ENCODE results near the gene NDUFA7. TPM values are rescaled to one million over a fixed set of nuclear protein-coding genes. Genes with fewer than 3 reads are reported as not detected.

The NDUFA7 gene
- total RNA-seq, 4 donors from 2014 or later = 4.5 to 22.1 (median 16.0) TPM

- 70 to 75% methylated on average over 15 to 16 of the region's 16 CpGs for WGBS, 2 donors
- H3K4me3 ChIP-seq = no peak overlapping the region
- peaks cover 0 to 35% (median 17%) of the 10 kb centered on the region in 4 donors for H3K4me1 ChIP-seq
- peaks cover 0 to 78% (median 17%) of the 10 kb centered on the region in 3 donors for H3K36me3 ChIP-seq
- TF ChIP-seq POLR2A (IDR thresholded peaks at IDR 0.05) (no peak), EP300 (IDR thresholded peaks at IDR 0.05) (no peak)
- TF ChIP-seq, protein P1, sequence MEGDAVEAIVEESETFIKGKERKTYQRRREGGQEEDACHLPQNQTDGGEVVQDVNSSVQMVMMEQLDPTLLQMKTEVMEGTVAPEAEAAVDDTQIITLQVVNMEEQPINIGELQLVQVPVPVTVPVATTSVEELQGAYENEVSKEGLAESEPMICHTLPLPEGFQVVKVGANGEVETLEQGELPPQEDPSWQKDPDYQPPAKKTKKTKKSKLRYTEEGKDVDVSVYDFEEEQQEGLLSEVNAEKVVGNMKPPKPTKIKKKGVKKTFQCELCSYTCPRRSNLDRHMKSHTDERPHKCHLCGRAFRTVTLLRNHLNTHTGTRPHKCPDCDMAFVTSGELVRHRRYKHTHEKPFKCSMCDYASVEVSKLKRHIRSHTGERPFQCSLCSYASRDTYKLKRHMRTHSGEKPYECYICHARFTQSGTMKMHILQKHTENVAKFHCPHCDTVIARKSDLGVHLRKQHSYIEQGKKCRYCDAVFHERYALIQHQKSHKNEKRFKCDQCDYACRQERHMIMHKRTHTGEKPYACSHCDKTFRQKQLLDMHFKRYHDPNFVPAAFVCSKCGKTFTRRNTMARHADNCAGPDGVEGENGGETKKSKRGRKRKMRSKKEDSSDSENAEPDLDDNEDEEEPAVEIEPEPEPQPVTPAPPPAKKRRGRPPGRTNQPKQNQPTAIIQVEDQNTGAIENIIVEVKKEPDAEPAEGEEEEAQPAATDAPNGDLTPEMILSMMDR (IDR thresholded peaks at IDR 0.05) = no peak
- no peaks in the 10 kb centered on the region for H3K27me3 ChIP-seq
- H3K9me3 ChIP-seq = no peaks in the 10 kb centered on the region
- DNase-seq (ENCODE audit: low spot score in 2 of 2) = no peak
- peak overlapping the region in 1 of 4 donors; percentile 59 for H3K27ac ChIP-seq
Observed at GRCh38 chr19:8311461-8312260, 9.5 kb downstream of the NDUFA7 start.

GRCh38 chr19:8310342-8311055 is 10.7 kb downstream of the NDUFA7 start:
- no peak for TF ChIP-seq EP300 (IDR thresholded peaks at IDR 0.05)
- TF ChIP-seq, protein P1 (IDR thresholded peaks at IDR 0.05) = no peak
- no peak for TF ChIP-seq POLR2A (IDR thresholded peaks at IDR 0.05)
- peaks cover 0 to 66% (median 16%) of the 10 kb centered on the region in 3 donors for H3K36me3 ChIP-seq
- WGBS, 2 donors = 92 to 95% methylated on average over 16 to 17 of the region's 17 CpGs
- H3K4me3 ChIP-seq = no peak overlapping the region
- no peak for DNase-seq (ENCODE audit: low spot score in 2 of 2)
- no peaks in the 10 kb centered on the region for H3K27me3 ChIP-seq
- no peak overlapping the region for H3K27ac ChIP-seq
- H3K9me3 ChIP-seq = no peaks in the 10 kb centered on the region
- peaks cover 0 to 40% (median 17%) of the 10 kb centered on the region in 4 donors for H3K4me1 ChIP-seq

GRCh38 chr19:8308891-8309291 is 12.3 kb downstream of the NDUFA7 start:
- H3K4me1 ChIP-seq = peaks cover 0 to 40% (median 17%) of the 10 kb centered on the region in 4 donors
- 55 to 70% methylated on average over 17 of the region's 17 CpGs for WGBS, 2 donors

GRCh38 chr19:8307965-8308866 is 13.0 kb downstream of the NDUFA7 start, which contains the start of gene CD320:
CD320 (minus strand) TSS chr19:8308358; CDS start chr19:8308290, 68 bp downstream.
- TF ChIP-seq, protein P1 (IDR thresholded peaks at IDR 0.05) = peak in 1 of 5 experiments; percentile 22
- TF ChIP-seq EP300 (IDR thresholded peaks at IDR 0.05) (peak; percentile 79 to 88), POLR2A (IDR thresholded peaks at IDR 0.05) (peak in 1 of 2 donors; percentile 51)
- Histone ChIP-seq H3K27me3 (no peaks in the 10 kb centered on the region), H3K27ac (peak within 1 kb of the TSS in 3 of 4 donors; percentile 74 to 82 (median 79)), H3K36me3 (peaks cover 0 to 55% (median 10%) of the 10 kb centered on the region in 3 donors), H3K9me3 (no peaks in the 10 kb centered on the region), H3K4me3 (peak within 1 kb of the TSS; percentile 39 to 84 (median 72)), H3K4me1 (peaks cover 0 to 40% (median 17%) of the 10 kb centered on the region in 4 donors)
- WGBS, 2 donors = 0 to 2% methylated on average over 28 to 63 of the region's 63 CpGs
- DNase-seq (ENCODE audit: low spot score in 2 of 2) = peak; percentile 81 to 86

More at GRCh38 chr19:8308891-8309291, 12.3 kb downstream of the NDUFA7 start:
- Histone ChIP-seq H3K27me3 (no peaks in the 10 kb centered on the region), H3K9me3 (no peaks in the 10 kb centered on the region), H3K27ac (peak overlapping the region in 2 of 4 donors; percentile 79 to 82), H3K4me3 (peak overlapping the region; percentile 39 to 84 (median 72)), H3K36me3 (peaks cover 0 to 55% (median 10%) of the 10 kb centered on the region in 3 donors)
- DNase-seq (ENCODE audit: low spot score in 2 of 2) = peak in 1 of 2 donors; percentile 9
- TF ChIP-seq POLR2A (IDR thresholded peaks at IDR 0.05) (no peak), EP300 (IDR thresholded peaks at IDR 0.05) (no peak)
- TF ChIP-seq, protein P1 (IDR thresholded peaks at IDR 0.05) = no peak
